MM.1S (cell line): Measurements from ENCODE around the gene ZDHHC8.

Experiments
- DNase-seq: peaks from one replicate; pipeline ENCODE4 v3.0.0-alpha.2; 2015
- H2AFZ ChIP-seq: fragments of 300-600 bp; sonication (generic); 2 replicates; pipeline ENCODE4 v1.6.0; 2016; ENCODE audit warnings: antibody characterized with exemption, low read length
- H3F3A ChIP-seq: fragments of 300-600 bp; sonication (generic); 2 replicates; pipeline ENCODE4 v1.6.1; 2016; ENCODE audit warnings: mild to moderate bottlenecking, antibody characterized with exemption, low read length, moderate library complexity, mixed read lengths; ENCODE audit not compliant: insufficient read depth
- H3K27ac ChIP-seq: fragments of 300-600 bp; sonication (generic); 2 replicates; pipeline ENCODE4 v1.5.1; 2016; ENCODE audit warnings: mild to moderate bottlenecking, low read length
- H3K27me3 ChIP-seq: fragments of 300-600 bp; sonication (generic); replicated peaks from 2 replicates; pipeline ENCODE4 v1.6.0; 2016; ENCODE audit warnings: low read length; ENCODE audit not compliant: insufficient read depth
- H3K36me3 ChIP-seq: fragments of 300-600 bp; sonication (generic); replicated peaks from 2 replicates; pipeline ENCODE4 v1.6.1; 2016; ENCODE audit warnings: mild to moderate bottlenecking, low read length, mixed read lengths; ENCODE audit not compliant: insufficient read depth
- H3K4me1 ChIP-seq: fragments of 300-600 bp; sonication (generic); 2 replicates; pipeline ENCODE4 v1.6.1; 2016; ENCODE audit warnings: low read length, mixed read lengths
- H3K4me2 ChIP-seq: fragments of 300-600 bp; sonication (generic); 2 replicates; pipeline ENCODE4 v1.6.0; 2016; ENCODE audit warnings: low read depth, low read length
- H3K4me3 ChIP-seq: fragments of 300-600 bp; sonication (generic); 2 replicates; pipeline ENCODE4 v1.5.1; 2016; ENCODE audit warnings: low read length, mixed read lengths
- H3K79me2 ChIP-seq: fragments of 300-600 bp; sonication (generic); 2 replicates; pipeline ENCODE4 v1.6.1; 2016; ENCODE audit warnings: mixed run types, low read length, mixed read lengths
- H3K9ac ChIP-seq: fragments of 300-600 bp; sonication (generic); 2 replicates; pipeline ENCODE4 v1.6.1; 2016; ENCODE audit warnings: low read length, mixed read lengths
- H3K9me2 ChIP-seq: fragments of 300-600 bp; sonication (generic); replicated peaks from 2 replicates; pipeline ENCODE4 v1.6.1; 2016; ENCODE audit warnings: mild to moderate bottlenecking, low read length, mixed read lengths; ENCODE audit not compliant: insufficient read depth
- H3K9me3 ChIP-seq: fragments of 300-600 bp; sonication (generic); replicated peaks from 2 replicates; pipeline ENCODE4 v1.6.1; 2016; ENCODE audit warnings: mild to moderate bottlenecking, low read length, mixed read lengths; ENCODE audit not compliant: insufficient read depth
- H4K20me1 ChIP-seq: fragments of 300-600 bp; sonication (generic); 2 replicates; pipeline ENCODE4 v1.6.1; 2016; ENCODE audit warnings: mild to moderate bottlenecking, low read length, moderate library complexity, mixed read lengths; ENCODE audit not compliant: insufficient read depth
- EZH2 ChIP-seq: fragments of 300-600 bp; sonication (generic); optimal IDR thresholded peaks from 2 replicates; pipeline ENCODE3; 2017; ENCODE audit warnings: low read depth, mild to moderate bottlenecking, antibody characterized with exemption, low read length, mixed read lengths
- EZH2phosphoT487 ChIP-seq: fragments of 300-600 bp; sonication (generic); IDR thresholded peaks from 2 replicates; pipeline ENCODE4 v1.6.1; 2018; ENCODE audit warnings: antibody characterized with exemption, low read length
- TF ChIP-seq, protein P1 (sequence below): fragments of 300-600 bp; sonication (generic); IDR thresholded peaks from 2 replicates; pipeline ENCODE4 v1.5.1; 2016; ENCODE audit warnings: antibody characterized with exemption, low read length, mixed read lengths

ZDHHC8 gene

DNA sequence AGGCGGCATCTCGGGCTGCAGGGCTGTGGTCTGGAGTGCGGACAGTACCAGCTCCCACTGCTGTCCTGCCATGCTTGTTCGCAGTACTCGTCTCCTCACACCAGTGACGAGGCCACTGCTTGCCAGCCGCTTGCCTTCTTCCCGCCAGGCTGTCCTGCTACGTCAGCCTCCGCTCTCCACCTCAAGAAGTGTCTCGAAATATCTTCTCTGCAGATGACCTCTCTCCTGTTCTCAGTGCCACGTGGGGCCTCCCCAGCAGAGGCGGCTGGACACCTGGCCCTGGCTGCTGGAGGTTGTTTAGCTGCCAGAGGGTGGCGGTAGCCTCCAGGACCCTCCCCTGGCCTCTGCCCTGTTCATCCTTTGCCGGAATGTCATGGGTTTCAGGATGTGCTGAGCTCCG, 22.3 kb downstream of the ZDHHC8 start:
- H3K4me2 ChIP-seq, result no peak overlapping the region

DNA sequence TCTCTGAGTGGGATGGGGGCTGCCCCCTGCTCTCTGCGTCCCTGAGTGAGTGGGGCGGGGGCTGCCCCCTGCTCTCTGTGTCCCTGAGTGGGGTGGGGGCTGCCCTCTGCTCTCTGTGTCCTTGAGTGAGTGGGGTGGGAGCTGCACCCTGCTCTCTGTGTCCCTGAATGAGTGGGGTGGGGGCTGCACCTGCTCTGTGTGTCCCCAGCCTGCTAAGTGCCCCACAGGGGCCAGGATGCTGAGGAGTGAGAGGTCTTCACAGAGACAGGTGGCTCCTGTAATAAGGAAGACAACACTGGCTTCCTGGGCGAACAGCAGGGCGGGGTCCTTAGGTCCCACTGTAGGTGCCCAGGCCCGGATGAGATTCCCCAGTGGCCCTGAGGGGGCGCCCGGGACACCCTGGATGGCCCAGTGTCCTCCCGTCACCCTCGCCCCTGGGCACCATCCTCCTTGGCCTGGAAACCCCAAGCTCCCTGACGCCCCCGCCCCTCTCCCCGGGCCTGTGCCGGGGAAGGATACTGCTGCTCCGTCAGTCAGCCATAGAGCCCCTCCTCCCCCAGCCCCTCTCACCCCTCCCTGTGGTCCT, 23.1 kb downstream of the ZDHHC8 start:
- H3K4me1 ChIP-seq, result no peaks in the 10 kb centered on the region
- H3K4me3 ChIP-seq, result no peak overlapping the region
- H3F3A ChIP-seq, result no peaks in the 10 kb centered on the region
- no peak for TF ChIP-seq EZH2
- TF ChIP-seq, protein P1, sequence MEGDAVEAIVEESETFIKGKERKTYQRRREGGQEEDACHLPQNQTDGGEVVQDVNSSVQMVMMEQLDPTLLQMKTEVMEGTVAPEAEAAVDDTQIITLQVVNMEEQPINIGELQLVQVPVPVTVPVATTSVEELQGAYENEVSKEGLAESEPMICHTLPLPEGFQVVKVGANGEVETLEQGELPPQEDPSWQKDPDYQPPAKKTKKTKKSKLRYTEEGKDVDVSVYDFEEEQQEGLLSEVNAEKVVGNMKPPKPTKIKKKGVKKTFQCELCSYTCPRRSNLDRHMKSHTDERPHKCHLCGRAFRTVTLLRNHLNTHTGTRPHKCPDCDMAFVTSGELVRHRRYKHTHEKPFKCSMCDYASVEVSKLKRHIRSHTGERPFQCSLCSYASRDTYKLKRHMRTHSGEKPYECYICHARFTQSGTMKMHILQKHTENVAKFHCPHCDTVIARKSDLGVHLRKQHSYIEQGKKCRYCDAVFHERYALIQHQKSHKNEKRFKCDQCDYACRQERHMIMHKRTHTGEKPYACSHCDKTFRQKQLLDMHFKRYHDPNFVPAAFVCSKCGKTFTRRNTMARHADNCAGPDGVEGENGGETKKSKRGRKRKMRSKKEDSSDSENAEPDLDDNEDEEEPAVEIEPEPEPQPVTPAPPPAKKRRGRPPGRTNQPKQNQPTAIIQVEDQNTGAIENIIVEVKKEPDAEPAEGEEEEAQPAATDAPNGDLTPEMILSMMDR, result peak; percentile 16
- H3K27me3 ChIP-seq, result peaks cover 74% of the 10 kb centered on the region
- H3K4me2 ChIP-seq, result peak overlapping the region; percentile 18; the same call in 1 of the 2 replicates
- H3K27ac ChIP-seq, result no peak overlapping the region
- no peaks in the 10 kb centered on the region for H3K36me3 ChIP-seq
- H3K9me3 ChIP-seq, result no peaks in the 10 kb centered on the region
- no peak overlapping the region for H3K9ac ChIP-seq
- no peak overlapping the region for H2AFZ ChIP-seq
- H3K79me2 ChIP-seq, result no peaks in the 10 kb centered on the region
- no peaks in the 10 kb centered on the region for H3K9me2 ChIP-seq
- H4K20me1 ChIP-seq, result no peaks in the 10 kb centered on the region
- no peak for DNase-seq

More for the DNA sequence above, 22.3 kb downstream of the ZDHHC8 start:
- TF ChIP-seq, protein P1, result no peak
- H3K27ac ChIP-seq, result no peak overlapping the region
- no peak for DNase-seq
- no peaks in the 10 kb centered on the region for H3F3A ChIP-seq
- no peak overlapping the region for H2AFZ ChIP-seq
- H3K79me2 ChIP-seq, result no peaks in the 10 kb centered on the region
- H3K9me2 ChIP-seq, result no peaks in the 10 kb centered on the region
- H3K36me3 ChIP-seq, result no peaks in the 10 kb centered on the region
- H3K4me3 ChIP-seq, result no peak overlapping the region
- no peaks in the 10 kb centered on the region for H4K20me1 ChIP-seq
- no peak overlapping the region for H3K9ac ChIP-seq
- no peaks in the 10 kb centered on the region for H3K4me1 ChIP-seq
- peaks cover 66% of the 10 kb centered on the region for H3K27me3 ChIP-seq
- H3K9me3 ChIP-seq, result no peaks in the 10 kb centered on the region

DNA sequence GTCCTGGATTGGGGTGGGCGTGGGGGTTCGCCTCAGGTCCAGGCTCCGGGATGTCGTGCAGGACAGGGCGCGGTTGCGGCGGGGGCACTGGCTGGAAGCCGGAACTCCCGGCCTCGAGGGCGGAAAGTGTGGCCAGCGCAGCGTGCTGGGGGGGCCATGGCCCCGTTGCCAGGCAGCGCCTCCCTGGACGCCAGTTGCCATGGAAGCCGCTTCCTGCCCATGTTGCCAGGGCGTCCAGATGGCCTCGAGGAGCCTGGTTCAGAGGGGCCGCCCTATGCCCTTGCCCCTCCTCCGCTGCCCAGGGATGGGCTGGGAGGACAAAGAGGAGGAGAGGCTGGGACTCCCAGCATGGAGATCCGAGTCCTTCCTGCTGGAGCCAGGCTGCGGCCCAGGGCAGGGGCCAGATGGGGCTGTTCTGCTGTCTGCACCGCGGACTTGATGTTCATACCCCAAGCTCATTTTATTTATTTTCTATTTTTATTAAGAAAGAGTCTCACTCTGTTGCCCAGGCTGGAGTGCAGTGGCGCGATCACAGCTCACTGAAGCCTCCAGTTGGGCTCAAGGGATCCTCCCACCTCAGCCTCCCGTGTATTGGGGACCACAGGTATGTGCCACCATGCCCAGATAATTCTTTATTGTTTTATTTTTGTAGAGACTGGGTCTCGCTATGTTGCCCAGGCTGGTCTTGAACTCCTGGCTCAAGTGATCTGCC, 23.9 kb downstream of the ZDHHC8 start:
- H3K9me2 ChIP-seq, result no peaks in the 10 kb centered on the region

More for the DNA sequence above, 23.9 kb downstream of the ZDHHC8 start:
- H3K9ac ChIP-seq, result no peak overlapping the region
- H4K20me1 ChIP-seq, result no peaks in the 10 kb centered on the region
- DNase-seq, result peak; percentile 28
- no peaks in the 10 kb centered on the region for H3K4me1 ChIP-seq
- no peak overlapping the region for H3K27ac ChIP-seq
- H3K4me3 ChIP-seq, result no peak overlapping the region
- no peaks in the 10 kb centered on the region for H3K9me3 ChIP-seq
- H3K36me3 ChIP-seq, result no peaks in the 10 kb centered on the region
- no peak overlapping the region for H2AFZ ChIP-seq
- TF ChIP-seq, protein P1, result no peak
- TF ChIP-seq EZH2, result no peak
- no peak for TF ChIP-seq EZH2phosphoT487
- H3K4me2 ChIP-seq, result peak overlapping the region; percentile 18
- H3K27me3 ChIP-seq, result peaks cover 81% of the 10 kb centered on the region
- no peaks in the 10 kb centered on the region for H3F3A ChIP-seq
- no peaks in the 10 kb centered on the region for H3K79me2 ChIP-seq
